PC-3 (cell line): Measurements from ENCODE around the gene SLC48A1.

Experiments
- CTCF ChIP-seq: fragments of 300-600 bp; sonication (generic); conservative IDR thresholded peaks from 2 replicates; pipeline ENCODE4 v1.5.1; 2017; ENCODE audit warnings: antibody characterized with exemption, low read depth, mild to moderate bottlenecking, low read length
- EZH2 ChIP-seq: fragments of 300-600 bp; sonication (generic); IDR thresholded peaks from one replicate; pipeline ENCODE4 v1.6.1; 2017; ENCODE audit warnings: antibody characterized with exemption, mild to moderate bottlenecking, low read length; ENCODE audit not compliant: unreplicated experiment

- TF ChIP-seq CTCF (no peak), EZH2 (no peak)
These were observed 981 bp downstream of the SLC48A1 start for GRCh38 chr12:47773858-47774580.
